Omental fat pad (tissue), 4 donors: ENCODE results near the gene TPI1. TPM values are rescaled to one million over a fixed set of nuclear protein-coding genes. Genes with fewer than 3 reads are reported as not detected.

Experiments used
- ATAC-seq: fragments of 150-250 bp; one replicate; pipeline ENCODE4 v1.9.1; 2016; ENCODE audit warnings: mild to moderate bottlenecking, moderate library complexity; ENCODE audit not compliant: low FRiP score
- DNase-seq: peaks from one replicate; pipeline ENCODE4 v3.0.0-alpha.2; 2019; ENCODE audit warnings: low spot score
- CTCF ChIP-seq, 3 donors: fragments of 450-650 bp; IDR thresholded peaks; one replicate each; pipeline ENCODE4 v1.5.1; 2016 to 2017; ENCODE audit warnings: antibody characterized with exemption in 3 of 3, mild to moderate bottlenecking in 3 of 3, moderate library complexity in 2 of 3
- total RNA-seq, 4 donors: library from RNA; depleted of rRNA; stranded (reverse); fragments of >200 nt; gene quantifications; one replicate each; pipeline ENCODE4 v1.1.0, GENCODE V29; 2016

The TPI1 gene
- 100 to 1,000 TPM; 254 to 446 (median 375) TPM for total RNA-seq

- no peak for TF ChIP-seq CTCF (IDR thresholded peaks at IDR 0.05)
- peak; percentile 41 for DNase-seq
- peak; percentile 79 for ATAC-seq
Measured at GRCh38 chr12:6867413-6868210, at the start of gene TPI1. Gene TPI1, plus strand, starts transcription at chr12:6867531. Its CDS starts 36 bp downstream, at chr12:6867567.

GRCh38 chr12:6817662-6818157, 49.6 kb upstream of the TPI1 start:
- TF ChIP-seq CTCF (IDR thresholded peaks at IDR 0.05), result no peak
- no peak for ATAC-seq
- no peak for DNase-seq

- DNase-seq (no peak), ATAC-seq (no peak)
- no peak for TF ChIP-seq CTCF (IDR thresholded peaks at IDR 0.05)
Measured at GRCh38 chr12:6818222-6818621, 49.1 kb upstream of the TPI1 start.

- TF ChIP-seq CTCF (IDR thresholded peaks at IDR 0.05), result no peak
- DNase-seq (no peak), ATAC-seq (no peak)
Measured at GRCh38 chr12:6818645-6819044, 48.7 kb upstream of the TPI1 start.

- ATAC-seq, result no peak
- no peak for TF ChIP-seq CTCF (IDR thresholded peaks at IDR 0.05)
- DNase-seq, result no peak
Measured at GRCh38 chr12:6819106-6820030, 48.0 kb upstream of the TPI1 start.

GRCh38 chr12:6820166-6820565, 47.2 kb upstream of the TPI1 start:
- DNase-seq (no peak), ATAC-seq (no peak)
- no peak for TF ChIP-seq CTCF (IDR thresholded peaks at IDR 0.05)
